ENCODE data around the gene TRIM71. TPM values are rescaled to one million over a fixed set of nuclear protein-coding genes. Genes with fewer than 3 reads are reported as not detected.

TRIM71 gene
- total RNA-seq, 1 experiment from 2014 or later: 376 TPM

DNA sequence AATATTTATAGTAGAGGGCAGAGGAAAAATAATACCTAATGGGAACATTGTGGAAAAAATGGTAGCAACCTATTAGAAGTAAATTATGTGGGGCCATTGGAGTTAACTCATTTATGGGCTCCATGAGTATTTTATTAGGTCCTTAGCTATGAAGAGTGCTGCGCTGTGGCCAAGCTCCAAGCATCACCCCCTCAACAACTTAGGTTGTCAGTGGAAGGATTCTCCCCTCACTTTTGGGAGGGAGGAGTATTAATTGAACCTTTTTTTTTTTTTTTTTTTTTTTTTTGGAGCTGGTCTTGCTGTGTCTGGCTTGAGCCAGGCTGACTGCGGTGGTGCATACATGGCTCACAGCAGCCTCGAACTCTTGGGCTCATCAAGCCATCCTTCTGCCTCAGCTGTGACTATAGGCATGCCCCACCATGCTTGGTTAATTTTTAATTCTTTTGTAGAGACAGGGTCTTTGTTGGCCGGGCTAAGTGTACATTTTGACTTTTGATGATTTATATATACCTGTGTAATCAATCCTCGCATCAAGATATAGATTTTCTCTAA, 45.2 kb downstream of the TRIM71 start:
- Histone ChIP-seq H3K27me3 (ENCODE audit: insufficient read depth, low read length) (no peaks in the 10 kb centered on the region), H3T11ph (ENCODE audit: low read length) (no peak overlapping the region), H4K5ac (ENCODE audit: insufficient read length, low read depth, low read length) (no peak overlapping the region), H3K14ac (ENCODE audit: insufficient read depth, low read length) (no peak overlapping the region), H3K4me2 (ENCODE audit: insufficient read depth, insufficient read length, low read length) (no peak overlapping the region), H4K91ac (ENCODE audit: insufficient read length, low read depth, low read length) (no peak overlapping the region), H3K23ac (ENCODE audit: insufficient read length, low read depth, low read length) (no peak overlapping the region), H4K20me1 (ENCODE audit: control insufficient read depth, insufficient read depth, insufficient read length) (peaks cover 2% of the 10 kb centered on the region), H3K4ac (ENCODE audit: low read depth, low read length) (no peak overlapping the region), H3K9me3 (ENCODE audit: control insufficient read depth, low read depth, low read length) (no peaks in the 10 kb centered on the region), H2BK120ac (ENCODE audit: low read depth, low read length, poor library complexity, severe bottlenecking) (no peak overlapping the region), H2AK5ac (ENCODE audit: insufficient read length, low read length) (no peak overlapping the region), H2AFZ (ENCODE audit: low read length) (no peak overlapping the region), H3K4me1 (ENCODE audit: insufficient read depth, low read length) (peaks cover 49% of the 10 kb centered on the region), H3K23me2 (ENCODE audit: insufficient read length, low read depth, low read length, poor library complexity, severe bottlenecking) (no peaks in the 10 kb centered on the region), H2BK15ac (ENCODE audit: low read depth, low read length) (no peak overlapping the region), H2BK20ac (ENCODE audit: low read depth, low read length, poor library complexity, severe bottlenecking) (no peak overlapping the region), H2BK12ac (ENCODE audit: insufficient read length, low read depth, low read length) (no peak overlapping the region), H3K18ac (ENCODE audit: insufficient read length, low read depth, low read length) (no peak overlapping the region), H3K79me2 (ENCODE audit: insufficient read depth, low read length) (peaks cover 88% of the 10 kb centered on the region), H4K8ac (replicated peaks; ENCODE audit: insufficient read length, low read depth, low read length) (no peak overlapping the region), H3K79me1 (ENCODE audit: insufficient read depth, low read depth, low read length, poor library complexity, severe bottlenecking) (no peaks in the 10 kb centered on the region), H3K9ac (ENCODE audit: extremely low read depth, insufficient read length, low read length) (no peak overlapping the region), H3K56ac (ENCODE audit: insufficient read length, low read depth, low read length) (no peak overlapping the region), H3K27ac (ENCODE audit: insufficient read length, low read depth, low read length) (no peak overlapping the region), H2BK5ac (ENCODE audit: insufficient read length, low read length) (no peak overlapping the region)
- Mint-ChIP-seq H3K4me1 (peaks cover 89 to 97% of the 10 kb centered on the region in 2 experiments), H3K9me3 (no peaks in the 10 kb centered on the region), H3K27ac (peak overlapping the region; percentile 34 to 98 (median 57); a peak in 5 of 7 replicates), H3K4me3 (peak overlapping the region in 1 of 2 experiments; percentile 47; a peak in 1 of 5 replicates), H3K36me3 (ENCODE audit: insufficient read depth in 1 of 3, low read depth in 3 of 3) (peaks cover 2 to 34% (median 26%) of the 10 kb centered on the region in 3 experiments; a peak in 5 of 7 replicates), H3K27me3 (ENCODE audit: low read depth) (no peaks in the 10 kb centered on the region)
- WGBS (ENCODE audit: extremely low coverage, insufficient read length, low lambda C conversion rate): no CpG with 5 or more reads among the region's 5 CpGs
- TF ChIP-seq, protein P1, sequence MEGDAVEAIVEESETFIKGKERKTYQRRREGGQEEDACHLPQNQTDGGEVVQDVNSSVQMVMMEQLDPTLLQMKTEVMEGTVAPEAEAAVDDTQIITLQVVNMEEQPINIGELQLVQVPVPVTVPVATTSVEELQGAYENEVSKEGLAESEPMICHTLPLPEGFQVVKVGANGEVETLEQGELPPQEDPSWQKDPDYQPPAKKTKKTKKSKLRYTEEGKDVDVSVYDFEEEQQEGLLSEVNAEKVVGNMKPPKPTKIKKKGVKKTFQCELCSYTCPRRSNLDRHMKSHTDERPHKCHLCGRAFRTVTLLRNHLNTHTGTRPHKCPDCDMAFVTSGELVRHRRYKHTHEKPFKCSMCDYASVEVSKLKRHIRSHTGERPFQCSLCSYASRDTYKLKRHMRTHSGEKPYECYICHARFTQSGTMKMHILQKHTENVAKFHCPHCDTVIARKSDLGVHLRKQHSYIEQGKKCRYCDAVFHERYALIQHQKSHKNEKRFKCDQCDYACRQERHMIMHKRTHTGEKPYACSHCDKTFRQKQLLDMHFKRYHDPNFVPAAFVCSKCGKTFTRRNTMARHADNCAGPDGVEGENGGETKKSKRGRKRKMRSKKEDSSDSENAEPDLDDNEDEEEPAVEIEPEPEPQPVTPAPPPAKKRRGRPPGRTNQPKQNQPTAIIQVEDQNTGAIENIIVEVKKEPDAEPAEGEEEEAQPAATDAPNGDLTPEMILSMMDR (conservative IDR thresholded peaks at IDR 0.05): no peak
- DNase-seq: no peak
